DMS53 treated with DMSO at 0.1 percent for 48 hours (cell line): ENCODE measurements around the gene PSRC1.

Experiments
- DNase-seq: peaks from one replicate; lab custom pipeline; 2025; ENCODE audit not compliant: unreplicated experiment; lab: John Stamatoyannopoulos, UW

The PSRC1 gene

GRCh38 chr1:109272831-109273547 lies 10.0 kb downstream of the PSRC1 start:
- DNase-seq, result no peak

GRCh38 chr1:109272021-109272799 lies 10.7 kb downstream of the PSRC1 start:
- no peak for DNase-seq

GRCh38 chr1:109271458-109271857 lies 11.5 kb downstream of the PSRC1 start:
- DNase-seq, result no peak

- no peak for DNase-seq
Measured at GRCh38 chr1:109270623-109271317, 12.2 kb downstream of the PSRC1 start.

GRCh38 chr1:109269981-109270622 lies 12.8 kb downstream of the PSRC1 start:
- DNase-seq, result no peak

- no peak for DNase-seq
Measured at GRCh38 chr1:109269212-109269980, 13.5 kb downstream of the PSRC1 start.

GRCh38 chr1:109268431-109269211 lies 14.3 kb downstream of the PSRC1 start:
- DNase-seq, result no peak

GRCh38 chr1:109267743-109268300 lies 15.1 kb downstream of the PSRC1 start:
- no peak for DNase-seq

GRCh38 chr1:109266965-109267364 lies 16.0 kb downstream of the PSRC1 start:
- no peak for DNase-seq

- no peak for DNase-seq
Measured at GRCh38 chr1:109265741-109266330, 17.1 kb downstream of the PSRC1 start.

GRCh38 chr1:109265016-109265415 lies 17.9 kb downstream of the PSRC1 start:
- no peak for DNase-seq

GRCh38 chr1:109264379-109264755 lies 18.6 kb downstream of the PSRC1 start:
- DNase-seq, result no peak

GRCh38 chr1:109263597-109264378 lies 19.2 kb downstream of the PSRC1 start:
- DNase-seq, result peak; percentile 91

GRCh38 chr1:109263234-109263596 lies 19.7 kb downstream of the PSRC1 start:
- no peak for DNase-seq

GRCh38 chr1:109262231-109263055 lies 20.5 kb downstream of the PSRC1 start:
- no peak for DNase-seq

- no peak for DNase-seq
Measured at GRCh38 chr1:109261578-109261977, 21.4 kb downstream of the PSRC1 start.

GRCh38 chr1:109261006-109261405 lies 21.9 kb downstream of the PSRC1 start:
- no peak for DNase-seq
